ENCODE data around the gene PANX2.

GRCh38 chr22:50171965-50172421, 1.5 kb downstream of the PANX2 start:
- TF ChIP-seq POLR2A (IDR thresholded peaks at IDR 0.05; ENCODE audit: low read length) (no peak), GATA1 (IDR thresholded peaks at IDR 0.05; ENCODE audit: low read depth, low read length) (no peak)

All from erythroblast (primary cell).